GM19452 (cell line): ENCODE data around the gene MAGEF1.
A peak's percentile ranks its signal among the peaks of the same experiment; 100 is the strongest.

Experiments used
- ATAC-seq: cut with Tn5 transposase; IDR thresholded peaks from one replicate; pipeline ENCODE4 v1.9.1; 2021; ENCODE audit not compliant: unreplicated experiment

MAGEF1 gene, protein sequence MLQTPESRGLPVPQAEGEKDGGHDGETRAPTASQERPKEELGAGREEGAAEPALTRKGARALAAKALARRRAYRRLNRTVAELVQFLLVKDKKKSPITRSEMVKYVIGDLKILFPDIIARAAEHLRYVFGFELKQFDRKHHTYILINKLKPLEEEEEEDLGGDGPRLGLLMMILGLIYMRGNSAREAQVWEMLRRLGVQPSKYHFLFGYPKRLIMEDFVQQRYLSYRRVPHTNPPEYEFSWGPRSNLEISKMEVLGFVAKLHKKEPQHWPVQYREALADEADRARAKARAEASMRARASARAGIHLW

GRCh38 chr3:184711493-184712247, at the start of gene MAGEF1:
Gene MAGEF1, minus strand, starts transcription at chr3:184712064. Its CDS starts 243 bp downstream, at chr3:184711821.
- peak; percentile 74 for ATAC-seq

- no peak for ATAC-seq
These were observed 49.4 kb upstream of the MAGEF1 start for GRCh38 chr3:184761075-184761841.

GRCh38 chr3:184760337-184761074, 48.6 kb upstream of the MAGEF1 start:
- no peak for ATAC-seq

DNA sequence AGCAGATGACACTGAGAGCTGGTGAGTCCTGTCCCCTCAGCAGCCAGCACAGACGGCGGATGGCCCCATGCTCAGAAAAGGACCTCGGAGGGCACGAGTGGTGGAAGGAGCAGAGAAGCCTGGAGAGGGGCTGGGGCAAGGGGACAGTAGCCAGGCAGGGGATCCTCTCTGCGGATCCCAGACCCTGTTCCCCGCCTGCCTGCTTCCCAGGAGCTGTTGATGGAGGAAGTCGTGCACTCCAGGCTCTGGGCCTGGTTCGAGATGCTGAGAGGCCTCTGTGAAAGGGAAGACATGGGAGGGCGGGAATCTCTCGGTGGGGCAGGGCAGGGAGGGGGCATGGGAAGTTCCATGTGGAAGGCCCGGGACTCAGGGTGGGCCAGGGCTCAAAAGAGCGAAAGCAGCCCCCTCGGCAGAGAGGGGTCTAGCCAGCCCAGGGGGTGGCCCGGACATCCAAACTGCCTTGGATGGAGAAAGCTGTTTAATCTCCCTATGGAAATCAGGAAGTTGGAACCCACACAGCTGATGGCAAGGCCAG, 47.9 kb upstream of the MAGEF1 start:
- no peak for ATAC-seq

GRCh38 chr3:184758056-184758455, 46.2 kb upstream of the MAGEF1 start:
- ATAC-seq: no peak

- ATAC-seq: no peak
These were observed 45.3 kb upstream of the MAGEF1 start for GRCh38 chr3:184757022-184757651.

DNA sequence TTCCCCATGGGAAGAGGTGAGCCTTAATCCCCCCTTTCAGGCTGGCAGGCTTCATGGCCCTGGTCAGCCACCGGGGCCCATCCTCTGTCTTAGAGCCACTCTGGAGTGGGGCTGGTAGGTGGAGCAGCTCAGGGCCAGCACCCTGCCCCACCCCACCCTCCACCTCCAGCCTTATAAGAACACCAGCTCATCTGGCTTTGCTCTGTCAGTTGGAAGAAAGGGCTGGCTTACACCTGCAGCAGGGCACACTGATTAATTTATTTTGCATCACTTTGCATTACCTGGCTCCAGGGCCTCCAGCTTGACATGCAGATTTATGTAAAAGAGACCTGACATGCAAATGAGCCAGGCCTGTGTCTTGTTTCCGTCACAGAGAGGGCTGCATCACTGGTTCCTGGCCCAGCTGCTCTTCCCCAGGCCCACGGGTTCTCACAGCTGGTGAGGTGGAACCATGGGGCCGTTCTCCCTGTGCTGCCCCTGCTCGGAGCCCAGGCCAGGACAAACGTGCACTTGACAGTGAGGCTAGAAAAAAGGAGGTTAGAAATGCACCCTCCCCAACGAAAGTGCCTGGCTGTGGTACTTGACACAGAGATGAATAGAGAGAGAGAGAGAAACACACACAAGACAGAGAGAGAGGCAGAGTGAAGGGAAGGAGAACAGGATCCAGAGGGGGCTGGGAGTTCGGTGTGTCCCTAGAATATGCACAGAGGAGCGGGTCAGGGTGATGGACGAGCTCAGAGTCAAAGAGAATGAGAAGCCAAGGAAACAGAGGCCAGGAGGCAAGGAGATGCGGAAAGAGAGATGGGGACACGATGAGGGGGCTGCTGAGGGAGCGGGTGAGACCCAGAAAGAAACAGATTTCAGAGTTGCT, 44.5 kb upstream of the MAGEF1 start:
- ATAC-seq: no peak

DNA sequence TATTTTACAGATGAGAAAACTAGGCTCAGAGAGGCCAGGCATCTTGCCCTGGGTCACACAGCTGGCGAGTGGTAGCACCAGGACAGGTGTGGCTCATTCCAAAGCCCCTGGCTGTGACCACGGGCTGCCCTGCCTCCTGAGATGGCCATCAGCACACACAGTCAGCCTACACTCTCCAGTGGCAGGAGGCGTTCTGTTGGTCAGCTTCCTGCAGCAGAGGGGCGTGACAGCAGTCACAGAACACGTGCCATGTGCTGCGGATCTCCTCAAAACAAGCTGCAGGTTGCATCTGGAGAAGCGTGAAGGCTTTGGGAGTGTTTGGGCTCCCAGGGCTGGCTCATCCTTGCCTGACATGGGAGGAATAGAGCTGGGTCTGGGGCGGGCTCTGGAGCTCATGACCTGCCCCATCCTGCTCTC, 43.5 kb upstream of the MAGEF1 start:
- ATAC-seq: no peak

DNA sequence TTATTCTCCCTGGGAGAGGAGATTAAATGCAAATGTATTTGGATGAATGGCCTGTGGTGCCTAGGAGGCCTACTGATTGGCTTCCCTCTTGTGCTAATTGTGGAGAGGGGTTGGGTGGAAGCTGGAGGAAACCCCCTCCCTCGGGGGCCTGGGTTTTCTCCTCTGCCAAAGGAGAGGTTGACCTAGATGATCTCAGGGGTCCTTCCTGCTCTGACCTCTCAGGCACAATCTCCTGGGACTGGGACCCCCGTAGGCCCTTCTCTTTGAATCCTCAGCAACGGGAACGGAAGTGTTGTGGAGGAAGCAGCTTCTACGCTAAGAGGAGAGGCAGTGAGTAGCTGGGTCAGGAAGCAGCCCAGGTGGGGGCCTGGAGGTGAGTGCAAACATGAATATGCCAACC, 40.5 kb upstream of the MAGEF1 start:
- ATAC-seq: no peak

GRCh38 chr3:184751204-184752040, 39.6 kb upstream of the MAGEF1 start:
- ATAC-seq: no peak

DNA sequence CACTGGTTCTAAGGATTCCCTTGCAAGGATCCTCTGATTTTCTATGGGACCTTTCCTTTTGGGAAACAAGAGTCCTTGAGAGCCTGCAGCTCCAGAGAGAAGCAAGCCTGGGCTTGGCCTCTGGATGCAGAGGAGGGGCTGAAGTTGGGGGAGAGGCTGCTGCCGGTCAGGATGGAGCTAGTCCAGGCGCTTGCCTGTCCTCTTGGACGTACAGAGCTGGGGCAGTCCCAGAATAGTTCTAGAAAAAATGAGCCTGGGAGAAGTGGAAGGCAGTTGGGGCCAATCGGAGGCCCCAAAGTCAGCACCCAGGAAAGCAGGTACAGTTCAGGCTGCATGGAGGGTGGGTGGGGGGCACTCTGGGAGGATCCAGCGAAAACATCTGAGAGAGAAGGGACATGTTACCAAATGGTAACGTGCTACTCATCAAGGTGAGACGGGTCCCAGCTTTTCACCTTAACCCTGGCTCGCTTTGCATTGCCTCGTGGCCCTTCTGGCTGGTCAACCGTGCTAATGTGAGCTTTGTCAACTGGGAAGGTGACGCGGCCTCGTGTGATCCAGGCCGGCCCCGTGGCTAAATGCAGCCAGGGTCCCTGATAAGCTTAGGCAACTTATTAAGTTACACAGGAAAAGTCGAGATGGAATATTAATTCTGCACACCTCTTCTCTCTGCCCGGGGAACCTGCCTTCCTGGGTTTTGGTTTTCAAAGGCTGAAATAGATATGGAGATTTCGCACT, 38.7 kb upstream of the MAGEF1 start:
- no peak for ATAC-seq

DNA sequence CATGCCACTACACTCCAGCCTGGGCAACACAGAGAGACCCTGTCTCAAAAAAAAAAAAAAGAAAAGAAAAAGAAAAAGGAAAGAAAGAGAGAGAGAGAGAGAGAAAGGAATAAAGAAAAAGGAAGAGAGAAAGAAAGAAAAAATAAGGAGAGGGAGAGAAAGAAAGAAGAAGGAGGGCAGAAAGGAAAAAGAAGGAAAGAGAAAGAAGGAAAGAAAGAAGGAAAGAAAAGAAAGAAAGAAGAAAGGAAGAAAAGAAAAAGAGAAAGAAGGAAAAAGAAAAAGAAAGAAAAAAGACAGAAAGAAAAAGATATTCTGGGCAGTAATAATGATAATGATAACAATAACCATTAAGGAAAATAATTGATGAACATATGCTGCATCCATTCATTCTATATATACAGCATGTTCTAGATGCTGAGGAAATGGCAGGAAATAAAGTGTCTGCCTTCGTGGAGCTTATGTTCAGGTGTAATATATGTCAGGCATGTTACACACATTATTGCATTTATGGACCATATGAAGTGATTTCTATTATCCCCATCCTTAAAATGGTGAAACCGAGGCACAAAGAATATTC, 37.4 kb upstream of the MAGEF1 start:
- ATAC-seq: no peak

DNA sequence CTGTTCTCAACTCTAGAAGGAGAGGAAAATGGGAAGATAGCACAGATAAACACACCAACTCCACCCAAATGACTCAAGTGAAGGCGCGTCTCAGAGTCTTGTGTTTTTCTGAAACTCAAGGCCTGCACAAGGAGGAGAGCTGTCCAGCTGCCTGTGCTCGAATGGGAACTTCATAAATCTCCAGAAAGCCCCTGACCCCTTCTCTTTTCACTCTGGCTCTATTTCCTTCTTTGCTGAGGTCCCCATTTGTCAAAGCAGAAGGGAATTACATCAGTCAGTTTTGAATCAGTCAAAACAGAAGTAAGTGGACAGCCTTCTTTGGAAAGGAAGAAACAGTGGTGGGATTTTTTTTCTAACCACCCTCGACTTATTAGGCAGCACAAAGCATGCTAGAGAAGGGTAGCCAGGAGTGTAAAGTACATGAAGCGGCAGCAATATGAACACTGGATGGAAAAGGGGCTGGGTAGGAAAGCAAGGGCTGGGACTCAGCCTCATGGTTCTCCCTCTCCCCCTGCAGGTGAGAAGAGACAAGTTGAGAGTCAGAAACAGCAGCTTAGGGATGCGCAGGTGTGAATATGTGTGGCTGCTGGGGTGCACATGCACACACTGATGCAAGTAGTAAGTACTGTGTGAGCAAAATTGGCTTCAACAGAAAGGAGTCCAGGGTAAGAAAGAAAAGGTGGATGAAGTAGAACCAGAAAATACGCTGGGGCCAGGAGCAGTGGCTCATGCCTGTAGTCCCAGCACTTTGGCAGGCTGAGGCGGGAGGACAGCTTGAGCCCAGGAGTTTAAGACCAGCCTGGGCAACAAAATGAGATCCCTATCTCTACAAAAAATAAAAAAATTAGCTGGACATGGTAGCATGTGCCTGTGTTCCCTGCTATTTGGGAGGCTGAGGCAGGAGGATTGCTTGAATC, 36.6 kb upstream of the MAGEF1 start:
- ATAC-seq: no peak

DNA sequence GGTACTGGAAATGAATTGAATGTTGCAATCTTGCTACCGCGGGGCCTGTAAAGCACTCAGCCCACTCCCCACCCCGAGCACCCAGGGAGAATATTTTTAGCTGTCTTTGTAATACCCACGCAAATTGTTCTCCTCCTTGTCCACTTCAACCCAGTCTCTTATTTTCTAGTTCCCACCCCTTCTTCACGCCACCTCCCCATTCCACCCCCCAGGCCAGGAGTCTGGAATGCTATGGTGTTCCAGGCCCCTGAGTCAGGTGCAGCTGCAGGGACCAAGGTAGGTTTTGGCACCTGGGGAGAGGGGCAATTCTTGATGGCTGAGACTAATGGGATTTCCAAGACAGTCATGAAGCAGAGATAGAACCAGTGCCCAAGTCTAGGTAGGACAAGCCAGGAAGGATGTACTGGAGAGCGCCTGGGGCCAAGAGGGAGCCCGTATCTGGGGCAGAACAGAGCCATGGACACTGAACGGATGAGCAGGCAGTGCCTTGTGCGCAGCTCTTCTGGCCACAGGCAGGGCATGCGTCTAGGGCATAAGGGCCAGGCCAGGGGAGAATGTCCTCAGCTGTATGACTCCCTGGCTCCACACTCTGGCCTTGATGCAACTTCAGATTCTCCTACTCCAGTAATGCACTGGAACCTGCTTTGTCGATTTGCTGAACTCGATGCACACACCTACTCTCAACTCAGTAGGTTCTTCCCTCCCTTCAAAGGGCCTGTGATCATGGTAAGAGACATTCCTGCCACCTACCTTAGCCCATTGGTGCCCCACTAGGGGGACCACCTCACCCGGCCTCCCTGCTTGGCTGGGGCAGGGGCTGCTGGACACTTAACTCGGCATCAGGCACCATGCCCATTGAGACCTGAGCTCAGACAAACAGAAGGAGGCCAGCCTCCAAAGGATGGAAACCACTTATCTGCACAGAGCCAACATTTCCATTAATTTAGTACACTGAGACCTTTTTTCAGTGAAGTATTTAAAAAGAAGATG, 34.6 kb upstream of the MAGEF1 start:
- no peak for ATAC-seq

GRCh38 chr3:184745526-184745925, 33.7 kb upstream of the MAGEF1 start:
- no peak for ATAC-seq
